Activated naive CD8-positive, alpha-beta T cell (primary cell): ENCODE results near the gene MYL12A.
"Not testable (repeated sequence)": the region's sequence is repeated elsewhere in the genome, so short reads cannot be mapped to it uniquely, and the experiment has no call there.

Experiments
- H3K27ac Mint-ChIP-seq: one replicate; pipeline ENCODE4 v1.8.0; 2021; ENCODE audit warnings: mixed read lengths
- H3K27me3 Mint-ChIP-seq: one replicate; pipeline ENCODE4 v1.8.0; 2021; ENCODE audit warnings: mixed read lengths
- H3K36me3 Mint-ChIP-seq: one replicate; pipeline ENCODE4 v1.8.0; 2021; ENCODE audit warnings: mixed read lengths
- H3K4me1 Mint-ChIP-seq: one replicate; pipeline ENCODE4 v1.8.0; 2021; ENCODE audit warnings: low read depth, mixed read lengths
- H3K4me3 Mint-ChIP-seq: one replicate; pipeline ENCODE4 v1.8.0; 2021; ENCODE audit warnings: mild to moderate bottlenecking, mixed read lengths
- H3K9me3 Mint-ChIP-seq: one replicate; pipeline ENCODE4 v1.8.0; 2021; ENCODE audit warnings: low read depth, mixed read lengths

The MYL12A gene

DNA sequence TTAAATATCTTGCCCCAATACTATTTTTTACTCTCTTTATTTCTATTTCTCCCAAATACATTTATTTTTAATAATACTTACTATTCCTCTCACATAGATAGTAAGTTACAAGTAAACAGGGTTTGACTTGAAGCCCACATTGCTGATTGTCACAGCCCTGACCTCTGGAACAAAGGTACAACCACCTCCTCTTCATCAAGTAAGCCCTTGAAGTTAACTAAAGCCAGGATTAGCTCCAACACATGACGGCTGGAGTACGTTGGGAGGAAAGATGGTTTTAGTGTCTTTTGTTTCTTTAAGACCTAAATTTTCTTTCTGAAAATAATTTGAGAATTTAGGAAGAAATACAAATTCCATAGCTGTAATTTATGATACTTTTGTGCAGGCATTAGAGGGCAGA, 28.8 kb upstream of the MYL12A start:
- Mint-ChIP-seq H3K9me3 (no peaks in the 10 kb centered on the region), H3K27me3 (no peaks in the 10 kb centered on the region), H3K4me3 (no peak overlapping the region), H3K36me3 (peaks cover 5% of the 10 kb centered on the region), H3K27ac (no peak overlapping the region), H3K4me1 (peaks cover 5% of the 10 kb centered on the region)

DNA sequence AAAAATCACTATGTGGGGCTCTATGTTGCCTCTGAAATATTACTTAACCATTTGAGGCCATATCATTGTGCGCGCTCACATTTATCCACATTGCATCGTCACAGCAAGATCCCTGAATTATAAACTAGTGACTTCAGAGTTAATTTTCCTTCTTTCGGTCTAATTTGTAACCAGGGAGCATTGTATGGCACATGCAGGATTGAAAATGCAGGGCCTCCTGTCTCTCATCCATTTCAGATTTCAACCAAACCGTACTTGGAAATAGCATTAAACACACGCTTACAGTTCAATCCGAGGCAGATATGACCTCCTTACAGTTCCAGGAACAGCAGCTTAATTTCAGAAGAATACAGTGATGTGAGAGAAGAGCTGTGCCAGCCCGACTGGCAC, 28.4 kb upstream of the MYL12A start:
- no peak overlapping the region for H3K4me3 Mint-ChIP-seq
- peaks cover 5% of the 10 kb centered on the region for H3K4me1 Mint-ChIP-seq
- H3K36me3 Mint-ChIP-seq: peaks cover 5% of the 10 kb centered on the region
- no peak overlapping the region for H3K27ac Mint-ChIP-seq
- H3K9me3 Mint-ChIP-seq: no peaks in the 10 kb centered on the region
- H3K27me3 Mint-ChIP-seq: no peaks in the 10 kb centered on the region

DNA sequence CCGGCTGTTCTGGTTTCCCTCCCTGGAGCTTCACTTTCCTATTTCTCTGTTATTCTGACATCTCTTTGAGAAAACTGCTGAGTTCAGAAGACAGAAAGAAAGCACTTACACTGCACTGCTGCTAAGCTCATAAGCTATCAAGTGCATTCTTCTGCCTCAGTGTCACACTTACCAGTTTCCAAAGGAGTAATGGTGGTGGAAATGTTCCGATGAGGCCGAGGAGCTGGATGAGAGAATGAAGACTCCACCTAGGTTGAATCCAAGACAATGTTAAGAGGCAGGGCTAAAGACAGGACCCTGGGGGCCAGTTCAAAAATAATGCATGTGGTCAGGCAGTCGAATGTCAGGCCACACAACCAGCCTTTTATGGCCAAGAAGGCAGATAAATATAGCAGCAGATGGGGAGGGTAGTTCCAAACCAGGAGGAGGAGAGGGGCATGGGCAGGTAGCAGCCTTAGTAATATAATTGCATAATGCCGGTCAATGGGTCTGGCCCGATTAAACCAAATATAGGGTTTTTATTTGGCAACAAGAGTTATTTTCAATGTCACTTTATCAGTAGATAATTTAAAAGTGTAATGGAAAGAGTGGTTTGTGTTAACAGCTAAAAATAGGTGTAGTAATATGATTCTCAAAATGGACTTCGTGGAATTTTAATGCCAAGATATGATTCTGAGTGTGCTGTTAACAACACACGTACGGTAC, 27.8 kb upstream of the MYL12A start, which contains the start of gene MYOM1:
TSS of gene MYOM1 (minus strand) at position 338 of the 705 bp plus-strand sequence. CDS start 4,745 bp downstream, outside the sequence.
- Mint-ChIP-seq H3K27me3 (no peaks in the 10 kb centered on the region), H3K9me3 (no peaks in the 10 kb centered on the region), H3K4me1 (peaks cover 5% of the 10 kb centered on the region), H3K36me3 (peaks cover 5% of the 10 kb centered on the region), H3K27ac (no peak within 1 kb of the TSS), H3K4me3 (no peak within 1 kb of the TSS)

DNA sequence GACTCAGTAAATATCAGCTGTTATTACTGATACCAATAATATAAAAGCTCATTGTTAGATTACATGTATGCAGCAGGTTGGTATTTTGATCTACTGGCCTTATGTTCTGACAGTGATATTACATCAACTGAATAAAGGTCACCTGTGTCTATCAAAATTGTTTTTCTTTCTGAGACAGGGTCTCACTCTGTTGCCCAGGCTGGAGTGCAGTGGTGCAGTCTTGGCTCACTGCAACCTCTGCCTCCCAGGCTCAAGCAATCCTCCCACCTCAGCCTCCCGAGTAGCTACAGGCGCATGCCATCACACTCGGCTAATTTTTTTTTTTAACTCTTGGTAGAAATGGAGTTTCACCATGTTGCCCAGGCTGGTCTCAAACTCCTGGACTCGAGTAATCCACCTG, 26.7 kb upstream of the MYL12A start:
- not testable (repeated sequence) for H3K4me3 Mint-ChIP-seq, H3K36me3 Mint-ChIP-seq, H3K4me1 Mint-ChIP-seq, H3K27ac Mint-ChIP-seq, H3K9me3 Mint-ChIP-seq, H3K27me3 Mint-ChIP-seq

DNA sequence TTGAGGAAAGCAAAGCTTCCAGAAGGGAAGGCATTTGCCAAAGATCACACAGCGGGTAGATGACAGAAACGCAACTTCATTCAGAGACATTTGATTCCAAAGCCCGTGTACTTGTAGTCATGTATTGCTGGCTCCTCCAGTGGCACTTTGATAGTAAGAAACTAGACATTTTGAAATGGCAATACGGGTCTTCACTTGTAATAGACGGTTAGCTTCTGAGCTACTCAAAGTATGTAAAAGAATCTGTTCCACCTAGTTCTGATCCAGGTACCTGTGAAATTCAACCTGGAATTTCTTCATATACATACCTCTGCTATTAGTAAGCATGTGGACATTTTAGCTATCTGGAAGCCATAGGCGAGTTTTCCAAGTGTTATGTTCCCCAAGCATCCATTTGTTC, 26.1 kb upstream of the MYL12A start:
- H3K4me3 Mint-ChIP-seq: no peak overlapping the region
- no peaks in the 10 kb centered on the region for H3K27me3 Mint-ChIP-seq
- H3K9me3 Mint-ChIP-seq: no peaks in the 10 kb centered on the region
- peaks cover 5% of the 10 kb centered on the region for H3K36me3 Mint-ChIP-seq
- peaks cover 5% of the 10 kb centered on the region for H3K4me1 Mint-ChIP-seq
- no peak overlapping the region for H3K27ac Mint-ChIP-seq

DNA sequence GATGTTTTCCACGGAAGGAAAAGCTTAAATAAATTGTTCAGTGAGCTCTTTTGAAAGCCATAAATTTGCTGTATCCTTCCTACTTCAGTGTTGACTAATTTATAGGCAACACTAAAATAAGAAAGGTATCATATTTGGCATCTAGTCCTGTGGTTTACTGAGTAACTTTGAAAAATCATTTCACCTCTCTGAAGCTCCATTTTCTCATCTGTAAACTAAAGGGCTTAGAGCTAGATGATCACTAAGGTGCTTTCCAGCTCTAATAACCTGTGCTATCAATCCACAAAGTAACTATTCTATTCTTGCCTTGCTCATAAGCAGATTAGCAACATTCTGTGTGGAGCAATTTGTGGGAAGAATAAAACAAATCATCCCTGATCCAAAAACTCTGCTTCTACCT, 24.2 kb upstream of the MYL12A start:
- Mint-ChIP-seq H3K9me3 (no peaks in the 10 kb centered on the region), H3K36me3 (no peaks in the 10 kb centered on the region), H3K27ac (no peak overlapping the region), H3K4me1 (peaks cover 5% of the 10 kb centered on the region), H3K27me3 (no peaks in the 10 kb centered on the region), H3K4me3 (no peak overlapping the region)

DNA sequence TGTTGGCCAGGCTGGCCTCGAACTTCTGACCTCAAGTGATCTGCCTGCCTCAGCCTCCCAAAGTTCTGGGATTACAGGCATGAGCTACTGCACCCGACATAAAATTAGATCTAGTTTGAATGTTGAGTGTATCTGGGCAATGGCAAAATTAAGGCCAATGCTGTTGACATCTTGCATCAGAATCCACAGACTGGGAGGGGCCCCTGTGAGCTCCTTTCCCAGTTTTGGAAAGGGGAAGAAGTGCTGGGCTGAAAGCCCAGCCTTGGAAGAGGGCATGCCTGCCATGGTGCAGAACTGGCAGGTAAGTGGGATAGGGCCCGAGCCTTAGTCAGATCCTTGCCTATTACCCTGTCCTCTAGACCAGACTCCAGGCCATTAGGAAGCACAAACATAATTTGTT, 23.4 kb upstream of the MYL12A start:
- H3K4me1 Mint-ChIP-seq: peaks cover 5% of the 10 kb centered on the region
- no peaks in the 10 kb centered on the region for H3K27me3 Mint-ChIP-seq
- peaks cover 4% of the 10 kb centered on the region for H3K36me3 Mint-ChIP-seq
- no peaks in the 10 kb centered on the region for H3K9me3 Mint-ChIP-seq
- no peak overlapping the region for H3K4me3 Mint-ChIP-seq
- no peak overlapping the region for H3K27ac Mint-ChIP-seq

DNA sequence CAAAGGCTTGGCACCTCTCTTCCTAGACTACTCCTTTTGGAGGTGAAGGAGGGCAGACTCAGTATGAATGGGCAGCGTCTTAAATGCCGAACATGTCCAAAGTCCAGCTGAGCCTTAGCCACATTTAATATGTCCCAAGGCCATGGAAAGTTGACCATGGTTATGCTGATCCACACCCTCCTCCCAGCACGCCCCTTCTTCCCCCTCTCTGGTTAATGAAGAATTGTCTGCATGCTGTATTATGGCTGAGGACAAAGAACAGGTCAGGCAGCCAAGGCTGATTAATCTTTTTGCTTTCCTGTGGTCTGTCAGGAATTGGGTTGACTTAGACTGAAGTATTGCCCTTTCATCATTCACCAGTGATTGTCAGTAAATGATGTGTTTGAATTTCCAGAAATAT, 22.0 kb upstream of the MYL12A start:
- Mint-ChIP-seq H3K4me3 (no peak overlapping the region), H3K9me3 (no peaks in the 10 kb centered on the region), H3K27ac (no peak overlapping the region), H3K27me3 (no peaks in the 10 kb centered on the region), H3K36me3 (peaks cover 4% of the 10 kb centered on the region), H3K4me1 (peaks cover 5% of the 10 kb centered on the region)

DNA sequence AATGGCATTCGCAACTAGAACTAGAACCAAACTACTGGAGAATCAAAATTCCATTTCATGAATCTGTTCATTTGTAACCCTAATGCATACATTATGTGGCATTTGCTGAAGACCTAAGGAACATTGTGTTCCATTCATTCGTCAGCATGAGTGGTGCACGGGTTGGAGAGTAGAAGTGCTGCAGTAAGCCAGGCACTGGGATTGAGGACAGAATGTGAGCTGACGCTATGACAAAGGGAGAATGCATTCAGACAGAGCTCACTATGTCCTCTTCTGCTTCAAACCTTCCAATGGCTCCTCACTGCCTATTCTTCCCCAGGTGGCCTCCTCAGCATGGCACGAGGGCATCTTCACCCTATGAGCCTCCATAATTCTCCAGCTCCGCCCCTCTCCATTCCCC, 21.6 kb upstream of the MYL12A start:
- Mint-ChIP-seq H3K4me1 (peaks cover 5% of the 10 kb centered on the region), H3K4me3 (no peak overlapping the region), H3K27me3 (no peaks in the 10 kb centered on the region), H3K9me3 (no peaks in the 10 kb centered on the region), H3K27ac (no peak overlapping the region), H3K36me3 (peaks cover 4% of the 10 kb centered on the region)

DNA sequence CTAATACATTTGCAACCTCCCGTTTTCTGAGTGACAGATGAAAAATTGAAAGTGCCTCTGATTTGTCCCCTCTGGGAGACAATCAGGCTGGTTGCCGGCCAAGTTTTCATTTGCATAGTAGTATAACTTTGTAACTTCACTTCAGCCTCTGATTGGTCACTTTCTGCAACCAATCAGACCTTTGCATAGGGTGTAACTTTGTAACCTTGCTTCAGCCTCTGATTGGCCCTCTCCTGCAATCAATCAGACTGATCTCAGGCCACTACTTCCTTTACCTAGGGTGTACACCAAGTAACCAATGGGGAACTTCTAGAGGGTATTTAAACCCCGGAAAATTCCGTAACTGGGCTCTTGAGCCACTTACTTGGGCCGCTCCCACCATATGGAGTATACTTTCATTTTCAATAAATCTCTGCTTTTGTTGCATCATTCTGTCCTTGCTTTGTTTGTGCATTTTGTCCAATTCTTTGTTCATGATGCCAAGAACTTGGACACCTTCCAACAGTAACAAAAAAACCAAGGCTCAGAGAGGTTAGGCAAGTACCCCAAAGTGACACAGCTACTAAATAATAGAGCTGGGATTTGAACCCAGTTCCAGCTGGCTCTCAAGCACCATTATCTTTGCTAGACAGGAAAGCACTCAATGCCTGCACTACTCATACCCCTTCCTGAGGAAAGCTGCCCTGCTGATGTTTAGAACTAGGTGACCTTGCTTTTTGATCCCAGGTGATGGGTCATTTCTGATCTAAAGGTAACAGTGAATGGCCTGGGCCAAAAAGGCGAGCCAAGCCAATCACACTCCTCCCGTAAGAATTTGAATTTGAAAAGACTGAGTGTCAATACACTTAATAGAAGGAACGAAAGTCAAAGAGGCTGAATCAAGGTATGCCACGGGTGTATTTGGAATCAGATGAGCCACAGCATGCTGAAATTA, 16.9 kb upstream of the MYL12A start:
- no peaks in the 10 kb centered on the region for H3K27me3 Mint-ChIP-seq
- H3K36me3 Mint-ChIP-seq: peaks cover 4% of the 10 kb centered on the region
- no peaks in the 10 kb centered on the region for H3K9me3 Mint-ChIP-seq
- H3K4me3 Mint-ChIP-seq: no peak overlapping the region
- H3K4me1 Mint-ChIP-seq: no peaks in the 10 kb centered on the region
- no peak overlapping the region for H3K27ac Mint-ChIP-seq

DNA sequence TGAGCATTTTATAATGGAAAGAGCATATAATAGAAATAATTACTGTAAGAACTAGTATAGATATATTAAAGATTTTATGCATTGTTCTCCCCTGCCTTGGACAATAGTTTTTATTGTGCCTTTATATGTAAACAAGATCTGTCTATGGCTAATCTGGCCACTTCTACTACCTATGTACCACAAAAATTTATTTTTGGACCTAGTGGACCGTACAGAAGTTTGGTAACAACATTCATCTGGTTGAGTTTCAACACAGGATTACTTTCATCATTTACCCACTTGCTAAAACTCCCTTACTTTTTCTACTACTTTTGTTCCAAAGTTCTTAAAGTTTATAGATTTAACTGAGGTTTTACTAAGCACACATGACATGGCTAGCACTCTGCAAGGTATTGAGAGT, 14.6 kb upstream of the MYL12A start:
- no peak overlapping the region for H3K27ac Mint-ChIP-seq
- H3K9me3 Mint-ChIP-seq: no peaks in the 10 kb centered on the region
- H3K27me3 Mint-ChIP-seq: no peaks in the 10 kb centered on the region
- H3K36me3 Mint-ChIP-seq: peaks cover 4% of the 10 kb centered on the region
- no peak overlapping the region for H3K4me3 Mint-ChIP-seq
- no peaks in the 10 kb centered on the region for H3K4me1 Mint-ChIP-seq

DNA sequence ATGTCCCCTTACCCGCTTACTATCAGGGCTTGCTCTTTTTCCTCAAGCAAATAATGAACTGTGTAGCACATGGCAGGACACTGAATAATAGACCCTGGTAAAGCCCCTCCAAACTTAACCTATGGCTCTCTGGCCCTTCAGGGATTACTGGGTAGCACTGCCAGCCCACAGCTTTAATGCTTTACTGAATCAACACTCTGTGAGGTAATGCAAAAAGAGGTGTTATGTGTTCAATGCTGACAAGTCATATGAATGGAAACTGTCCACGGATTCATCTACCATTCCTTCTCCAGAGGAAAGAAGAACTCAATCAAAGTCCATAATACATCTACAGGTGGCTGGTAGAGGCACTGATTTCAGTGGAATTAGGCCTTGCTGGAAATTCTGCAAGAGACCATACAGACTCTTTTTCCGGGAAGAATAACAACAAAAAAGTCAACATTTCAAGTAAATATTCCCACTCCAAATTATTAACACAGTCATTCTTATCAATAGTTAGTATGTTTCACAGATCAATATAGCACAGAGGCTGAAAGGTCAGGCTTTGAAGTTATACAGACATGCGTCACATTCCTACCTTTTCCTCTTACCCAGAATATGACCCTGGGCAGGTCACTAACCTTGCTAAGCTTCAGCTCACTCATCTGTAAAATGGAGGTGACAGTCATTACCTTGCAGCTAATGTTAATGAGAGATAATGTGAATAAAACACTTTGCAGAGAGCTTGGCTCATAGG, 14.0 kb upstream of the MYL12A start:
- no peaks in the 10 kb centered on the region for H3K4me1 Mint-ChIP-seq
- no peak overlapping the region for H3K27ac Mint-ChIP-seq
- no peak overlapping the region for H3K4me3 Mint-ChIP-seq
- peaks cover 3% of the 10 kb centered on the region for H3K36me3 Mint-ChIP-seq
- no peaks in the 10 kb centered on the region for H3K27me3 Mint-ChIP-seq
- no peaks in the 10 kb centered on the region for H3K9me3 Mint-ChIP-seq

DNA sequence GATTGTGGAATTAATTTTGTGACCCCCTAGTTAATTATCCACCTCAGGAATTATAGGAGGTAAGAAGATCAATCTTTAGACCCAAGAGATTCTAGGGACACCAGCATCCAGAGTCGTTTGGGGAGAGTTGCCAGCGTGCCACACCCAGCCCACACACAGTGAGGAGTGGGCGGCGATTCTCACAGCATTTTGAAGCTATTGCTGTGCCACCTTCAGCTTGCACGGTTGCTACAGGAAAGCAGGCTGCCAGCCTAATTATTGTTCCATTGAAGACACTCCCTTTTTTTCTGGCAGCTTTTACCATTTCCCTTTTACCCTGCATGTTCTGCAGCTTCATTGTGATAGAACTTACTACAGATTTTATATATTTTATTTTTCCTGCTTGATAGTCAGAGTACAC, 13.1 kb upstream of the MYL12A start:
- Mint-ChIP-seq H3K36me3 (no peaks in the 10 kb centered on the region), H3K4me1 (peaks cover 2% of the 10 kb centered on the region), H3K27ac (no peak overlapping the region), H3K4me3 (no peak overlapping the region), H3K9me3 (no peaks in the 10 kb centered on the region), H3K27me3 (no peaks in the 10 kb centered on the region)

DNA sequence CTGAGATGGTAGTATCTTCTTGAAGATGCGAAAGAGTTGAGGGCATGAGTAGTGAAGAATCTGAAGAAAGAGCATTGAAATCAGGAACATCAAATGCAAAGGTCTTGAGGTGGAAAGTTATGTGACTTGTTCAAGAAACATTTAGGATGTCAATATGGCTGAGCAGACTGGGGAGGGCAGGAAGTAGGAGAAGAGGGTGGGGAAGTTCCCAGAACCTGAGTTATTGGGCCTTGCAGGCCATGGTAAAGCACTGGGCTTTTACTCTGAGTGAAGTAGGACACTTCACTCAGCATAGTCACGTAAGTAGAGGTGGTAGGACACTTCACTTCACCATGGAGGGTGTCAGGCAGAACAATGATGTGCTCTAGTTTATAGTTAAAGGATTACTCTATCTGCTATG, 11.8 kb upstream of the MYL12A start:
- Mint-ChIP-seq H3K4me3 (no peak overlapping the region), H3K36me3 (peaks cover 5% of the 10 kb centered on the region), H3K4me1 (peaks cover 2% of the 10 kb centered on the region), H3K9me3 (no peaks in the 10 kb centered on the region), H3K27me3 (no peaks in the 10 kb centered on the region), H3K27ac (no peak overlapping the region)

DNA sequence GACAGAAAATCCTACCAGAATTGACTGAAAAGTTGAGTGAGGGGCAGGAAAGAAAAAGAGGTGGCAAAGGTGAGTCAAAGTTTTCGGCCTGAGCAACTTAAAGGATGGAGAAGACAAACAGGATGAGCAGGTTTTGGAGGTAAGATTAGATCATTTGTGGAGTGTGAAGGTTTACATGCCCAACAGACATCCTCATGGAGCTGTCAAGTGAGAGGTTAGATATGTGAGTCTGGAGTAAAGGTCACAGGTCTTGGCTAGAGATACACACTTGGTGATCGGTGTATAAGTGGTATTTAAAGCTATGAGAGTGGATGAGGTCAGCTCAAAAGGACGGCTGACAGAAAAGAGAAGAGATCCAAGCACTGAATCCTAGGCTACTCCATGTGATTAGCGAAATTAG, 11.1 kb upstream of the MYL12A start:
- Mint-ChIP-seq H3K9me3 (no peaks in the 10 kb centered on the region), H3K4me3 (no peak overlapping the region), H3K4me1 (peaks cover 2% of the 10 kb centered on the region), H3K27me3 (no peaks in the 10 kb centered on the region), H3K27ac (no peak overlapping the region), H3K36me3 (peaks cover 7% of the 10 kb centered on the region)
